Osteocyte (in vitro differentiated cells): ENCODE data around the gene MOK. TPM values are rescaled to one million over a fixed set of nuclear protein-coding genes. Genes with fewer than 3 reads are reported as not detected.

Source experiments
- DNase-seq: peaks from one replicate; pipeline ENCODE4 v3.0.0; 2021; ENCODE audit warnings: mixed read lengths; ENCODE audit not compliant: unreplicated experiment; ENCODE audit errors: extremely low spot score
- H3K27ac Mint-ChIP-seq: one replicate; pipeline ENCODE4 v1.8.0; 2021; ENCODE audit warnings: mild to moderate bottlenecking, mixed read lengths; ENCODE audit not compliant: unreplicated experiment
- H3K27me3 Mint-ChIP-seq: one replicate; pipeline ENCODE4 v1.8.0; 2021; ENCODE audit warnings: mixed read lengths; ENCODE audit not compliant: unreplicated experiment
- H3K36me3 Mint-ChIP-seq: one replicate; pipeline ENCODE4 v1.8.0; 2021; ENCODE audit warnings: mixed read lengths; ENCODE audit not compliant: unreplicated experiment
- H3K4me1 Mint-ChIP-seq: one replicate; pipeline ENCODE4 v1.8.0; 2021; ENCODE audit warnings: mixed read lengths; ENCODE audit not compliant: unreplicated experiment
- H3K4me3 Mint-ChIP-seq: one replicate; pipeline ENCODE4 v1.8.0; 2021; ENCODE audit warnings: mild to moderate bottlenecking, moderate library complexity, mixed read lengths; ENCODE audit not compliant: unreplicated experiment
- H3K9me3 Mint-ChIP-seq: one replicate; pipeline ENCODE4 v1.8.0; 2021; ENCODE audit warnings: mixed read lengths; ENCODE audit not compliant: unreplicated experiment
- CTCF ChIP-seq: fragments of 200-600 bp; sonication (generic); IDR thresholded peaks from 2 replicates; pipeline ENCODE4 v1.5.0; 2021; ENCODE audit warnings: antibody characterized with exemption, mild to moderate bottlenecking, moderate library complexity
- total RNA-seq: library from RNA; stranded (reverse); gene quantifications from 2 replicates; pipeline ENCODE4 v1.2.1, GENCODE V29; 2021

The MOK gene
- total RNA-seq, 1 donor from 2014 or later = 9.5 TPM

- Mint-ChIP-seq H3K36me3 (no peaks in the 10 kb centered on the region), H3K4me3 (no peak overlapping the region), H3K9me3 (no peaks in the 10 kb centered on the region), H3K27ac (no peak overlapping the region), H3K4me1 (no peaks in the 10 kb centered on the region), H3K27me3 (no peaks in the 10 kb centered on the region)
- no peak for DNase-seq
- TF ChIP-seq CTCF = no peak
Observed at GRCh38 chr14:102230481-102231210, 74.3 kb downstream of the MOK start.

- Mint-ChIP-seq H3K4me1 (no peaks in the 10 kb centered on the region), H3K36me3 (peaks cover 1% of the 10 kb centered on the region), H3K27me3 (no peaks in the 10 kb centered on the region), H3K4me3 (no peak overlapping the region), H3K27ac (no peak overlapping the region), H3K9me3 (no peaks in the 10 kb centered on the region)
- no peak for TF ChIP-seq CTCF
- no peak for DNase-seq
Observed at GRCh38 chr14:102229739-102230092, 75.2 kb downstream of the MOK start.

- Mint-ChIP-seq H3K36me3 (peaks cover 6% of the 10 kb centered on the region), H3K4me1 (no peaks in the 10 kb centered on the region), H3K27me3 (no peaks in the 10 kb centered on the region), H3K9me3 (no peaks in the 10 kb centered on the region), H3K4me3 (no peak overlapping the region), H3K27ac (no peak overlapping the region)
- TF ChIP-seq CTCF = no peak
- no peak for DNase-seq
Observed at GRCh38 chr14:102229071-102229738, 75.8 kb downstream of the MOK start.

GRCh38 chr14:102227184-102227964, 77.6 kb downstream of the MOK start:
- Mint-ChIP-seq H3K27ac (no peak overlapping the region), H3K4me1 (no peaks in the 10 kb centered on the region), H3K9me3 (no peaks in the 10 kb centered on the region), H3K4me3 (no peak overlapping the region), H3K27me3 (no peaks in the 10 kb centered on the region), H3K36me3 (peaks cover 10% of the 10 kb centered on the region)
- no peak for TF ChIP-seq CTCF
- no peak for DNase-seq
